GM21737 (cell line): Measurements from ENCODE around the gene GPR141.

Source experiments
- ATAC-seq: cut with Tn5 transposase; IDR thresholded peaks from one replicate; pipeline ENCODE4 v1.9.1; 2021; ENCODE audit warnings: mild to moderate bottlenecking, moderate library complexity; ENCODE audit not compliant: unreplicated experiment

Gene GPR141

DNA sequence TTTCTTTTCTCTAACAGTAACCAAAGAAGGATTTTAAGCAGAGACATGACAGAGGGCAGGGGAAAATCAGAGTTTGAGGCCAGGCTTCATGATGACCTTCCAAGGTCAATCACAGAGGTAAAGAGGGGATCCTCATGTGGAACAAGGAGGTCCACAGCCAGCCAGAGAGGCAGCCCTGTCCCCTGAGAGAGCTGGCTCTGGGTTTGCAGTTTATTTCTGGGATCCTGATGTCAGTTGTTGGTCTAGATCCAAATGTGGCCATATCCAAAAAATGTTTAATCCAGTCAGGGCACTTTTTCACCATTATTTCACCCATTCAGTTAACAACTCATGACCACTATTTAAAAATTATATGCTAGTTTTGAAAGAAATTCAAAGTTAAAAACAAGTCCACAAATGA lies 45.6 kb downstream of the GPR141 start:
- ATAC-seq = no peak

DNA sequence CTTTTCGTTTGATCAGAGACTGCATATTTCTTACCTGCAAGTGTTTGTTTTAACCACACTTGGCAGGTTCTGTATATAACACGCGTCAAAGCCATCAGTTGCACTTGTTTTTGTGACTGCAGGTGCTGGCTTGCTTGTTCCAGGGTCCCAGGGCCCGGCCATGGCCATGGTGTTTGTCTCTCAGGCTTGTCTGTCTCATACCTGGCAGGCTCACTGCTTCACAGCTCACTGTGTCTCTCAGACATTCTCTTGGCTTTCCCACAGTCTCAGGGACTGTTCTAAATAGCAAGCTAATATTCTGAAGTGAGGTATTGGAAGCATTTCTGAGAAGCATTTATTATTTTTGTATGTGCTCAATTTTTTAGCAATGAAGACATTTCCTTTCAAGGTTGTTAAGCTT lies 46.9 kb downstream of the GPR141 start:
- ATAC-seq = no peak

DNA sequence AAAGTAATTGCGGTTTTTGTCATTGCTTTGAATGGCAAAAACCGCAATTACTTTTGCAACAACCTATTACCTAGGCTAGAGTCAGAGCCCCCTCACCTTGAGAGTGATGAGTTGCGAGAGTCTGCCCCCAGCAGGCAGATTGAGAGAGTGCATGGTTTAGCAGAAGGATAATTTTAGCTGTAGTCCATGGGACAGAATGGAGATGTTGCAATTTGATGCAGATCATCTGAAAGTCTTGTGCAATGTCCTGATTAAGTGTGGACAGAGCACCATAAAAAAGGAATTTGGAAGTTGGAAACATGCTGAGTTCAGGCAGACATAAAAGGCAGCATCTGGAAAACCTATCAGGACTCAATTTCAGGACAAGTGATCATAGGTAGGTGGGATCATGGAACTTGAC lies 48.7 kb downstream of the GPR141 start:
- ATAC-seq = no peak

DNA sequence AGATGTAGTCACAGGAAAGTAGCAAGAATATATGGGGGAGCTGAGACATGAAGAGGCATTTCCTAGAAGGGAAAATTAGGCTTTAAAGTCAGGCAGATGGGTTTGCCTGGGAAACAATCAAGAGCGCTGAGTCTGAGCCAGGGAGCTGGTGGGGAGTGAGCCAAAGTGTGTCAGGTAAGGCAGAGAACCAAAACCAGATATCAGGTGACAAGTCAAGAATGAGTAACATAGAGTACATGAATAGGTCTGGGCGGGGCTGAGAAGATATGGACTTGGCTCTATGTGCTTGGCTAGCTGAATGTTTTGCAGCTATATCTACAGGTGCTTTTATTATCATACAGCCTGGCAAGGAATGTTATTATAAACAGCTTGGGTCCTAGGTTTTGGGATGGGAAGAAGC lies 49.3 kb downstream of the GPR141 start:
- no peak for ATAC-seq

DNA sequence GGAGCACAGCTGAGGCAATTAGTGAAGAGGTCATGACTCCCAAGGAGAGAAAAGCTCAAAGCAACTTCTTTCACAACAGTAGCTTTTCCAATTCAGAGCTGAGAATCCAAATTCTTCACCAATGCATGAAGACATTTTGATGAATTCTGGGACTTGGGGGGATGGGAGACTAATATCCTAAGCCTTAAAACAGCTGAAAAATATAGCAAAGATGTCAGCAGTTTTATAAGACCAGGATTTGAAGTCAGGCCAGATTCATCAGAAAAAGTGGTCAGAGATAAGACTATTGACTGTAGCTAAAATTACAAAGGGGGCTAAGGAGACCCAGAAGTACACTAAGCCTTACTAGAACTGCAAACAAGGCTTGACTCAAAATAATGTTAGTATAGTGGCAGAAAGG lies 51.6 kb downstream of the GPR141 start:
- ATAC-seq = no peak

DNA sequence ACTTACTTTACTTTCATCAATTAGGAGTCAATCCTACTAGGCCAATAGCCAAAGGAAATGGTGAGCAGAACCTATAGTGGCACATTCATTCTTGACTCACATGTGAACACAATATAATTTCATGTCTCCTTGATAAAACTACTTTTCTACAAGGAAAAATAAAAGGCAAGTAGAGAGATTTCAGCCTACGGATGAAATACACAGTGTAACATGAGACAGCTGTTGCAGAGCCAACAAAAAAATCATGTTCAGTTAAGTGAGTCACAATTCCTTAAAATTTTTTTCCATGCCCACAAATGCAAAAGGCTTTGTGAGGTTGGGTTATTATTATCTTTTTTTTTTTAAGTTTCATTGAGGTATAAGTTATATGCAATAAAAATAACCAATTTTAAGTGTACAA lies 54.8 kb downstream of the GPR141 start:
- no peak for ATAC-seq

DNA sequence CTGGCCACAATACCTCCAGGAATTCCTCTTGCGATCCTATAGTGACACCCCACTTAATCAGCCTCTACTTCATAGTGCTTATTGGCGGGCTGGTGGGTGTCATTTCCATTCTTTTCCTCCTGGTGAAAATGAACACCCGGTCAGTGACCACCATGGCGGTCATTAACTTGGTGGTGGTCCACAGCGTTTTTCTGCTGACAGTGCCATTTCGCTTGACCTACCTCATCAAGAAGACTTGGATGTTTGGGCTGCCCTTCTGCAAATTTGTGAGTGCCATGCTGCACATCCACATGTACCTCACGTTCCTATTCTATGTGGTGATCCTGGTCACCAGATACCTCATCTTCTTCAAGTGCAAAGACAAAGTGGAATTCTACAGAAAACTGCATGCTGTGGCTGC lies 56.8 kb downstream of the GPR141 start:
- no peak for ATAC-seq

DNA sequence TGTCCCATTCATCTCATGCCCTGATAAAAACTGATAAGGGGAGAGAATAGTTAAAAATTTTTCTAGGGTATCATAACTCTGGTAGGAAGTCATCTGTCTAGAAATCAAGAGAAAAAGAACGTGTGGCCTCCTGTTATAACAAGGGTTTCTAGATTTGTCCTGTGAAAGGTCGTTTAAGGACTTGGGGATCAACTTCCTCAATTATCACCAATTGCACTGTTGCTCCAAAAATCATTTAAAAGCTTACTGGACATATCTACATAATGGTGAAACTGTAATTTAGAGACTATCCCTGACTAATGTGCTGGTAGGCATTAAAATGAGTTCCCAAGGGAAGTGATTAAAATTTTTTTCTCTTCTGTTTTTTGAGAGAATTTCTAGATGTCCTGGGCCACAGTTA lies 58.2 kb downstream of the GPR141 start:
- no peak for ATAC-seq

DNA sequence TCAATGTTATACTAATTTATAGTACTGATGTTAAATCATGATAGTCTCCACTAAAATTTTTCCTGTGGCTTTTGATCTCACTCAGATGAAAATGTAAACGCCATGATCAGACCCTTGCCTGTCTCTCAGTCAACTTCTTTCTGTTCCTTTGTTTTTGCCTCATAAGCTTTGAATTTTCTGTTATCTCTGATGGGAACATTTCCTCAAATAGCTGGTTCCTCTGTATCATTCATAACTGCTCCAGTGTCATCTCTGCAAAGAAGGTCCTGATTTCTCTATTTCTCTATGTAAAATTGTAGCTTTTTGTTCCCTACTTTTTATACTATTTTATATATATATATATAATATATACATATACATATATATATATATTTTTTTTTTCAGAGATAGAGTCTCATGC lies 67.5 kb downstream of the GPR141 start:
- ATAC-seq = no peak

DNA sequence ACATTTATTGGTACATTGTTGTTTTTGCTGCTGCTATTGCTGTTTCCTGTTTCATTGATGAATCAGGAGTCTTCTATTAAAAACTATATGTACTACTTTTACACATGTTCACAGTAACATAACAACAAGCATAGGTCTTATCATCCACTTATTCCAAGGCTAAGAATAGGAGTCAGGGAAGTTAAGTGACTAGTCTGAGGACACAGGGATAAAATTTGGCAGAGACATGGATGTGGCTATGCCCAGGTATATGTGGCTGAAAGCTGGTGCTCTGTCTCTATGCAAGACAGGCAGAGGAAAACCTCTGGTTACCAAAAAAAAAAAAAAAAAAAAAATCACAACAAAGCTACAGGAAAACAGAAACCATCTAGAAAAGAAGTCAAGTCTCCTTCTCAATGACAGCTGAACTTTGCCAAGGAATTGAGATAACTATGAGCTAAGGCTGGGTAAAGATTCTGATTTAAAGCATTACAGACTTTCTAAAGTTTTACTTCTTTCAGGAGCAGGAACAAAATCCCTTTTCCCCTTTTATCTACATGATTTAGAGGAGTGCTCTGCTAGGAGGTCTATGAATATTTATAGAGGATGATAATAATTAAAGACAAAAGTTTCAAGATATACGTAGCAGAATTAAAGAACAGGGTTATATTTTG lies 70.0 kb downstream of the GPR141 start:
- ATAC-seq = no peak

DNA sequence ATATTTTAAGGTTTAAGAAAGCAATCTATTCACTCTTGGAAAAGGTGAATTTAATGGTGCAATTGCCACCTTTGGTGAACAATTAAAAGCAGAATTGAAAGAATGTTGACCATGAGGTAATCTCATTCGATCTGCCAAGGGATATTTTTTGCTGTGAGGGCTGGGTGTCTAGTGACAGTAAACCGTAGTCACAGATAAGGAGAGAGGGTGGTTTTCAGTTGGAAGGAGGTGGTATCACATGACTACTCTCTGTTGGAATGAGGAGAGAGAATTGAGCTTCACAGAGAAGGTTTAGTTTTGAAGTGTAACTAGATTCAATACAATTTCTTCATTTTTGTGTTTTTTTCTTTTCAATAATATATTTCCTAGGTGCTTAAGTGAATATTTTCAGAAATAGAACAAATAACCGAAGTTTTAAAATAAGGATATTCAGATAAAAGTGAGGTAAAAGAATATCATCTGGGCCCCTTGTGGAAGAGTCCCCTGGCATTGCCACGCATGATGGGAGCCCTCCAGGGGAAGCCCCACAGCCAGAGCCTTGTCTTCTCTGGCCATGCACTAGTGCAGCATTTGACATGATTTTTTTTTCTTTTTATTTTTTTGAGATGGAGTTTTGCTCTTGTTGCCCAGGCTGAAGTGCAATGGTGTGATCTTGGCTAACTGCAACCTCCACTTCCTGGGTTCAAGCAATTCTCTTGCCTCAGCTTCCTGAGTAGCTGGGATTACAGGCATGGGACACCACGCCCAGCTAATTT lies 73.4 kb downstream of the GPR141 start:
- no peak for ATAC-seq

DNA sequence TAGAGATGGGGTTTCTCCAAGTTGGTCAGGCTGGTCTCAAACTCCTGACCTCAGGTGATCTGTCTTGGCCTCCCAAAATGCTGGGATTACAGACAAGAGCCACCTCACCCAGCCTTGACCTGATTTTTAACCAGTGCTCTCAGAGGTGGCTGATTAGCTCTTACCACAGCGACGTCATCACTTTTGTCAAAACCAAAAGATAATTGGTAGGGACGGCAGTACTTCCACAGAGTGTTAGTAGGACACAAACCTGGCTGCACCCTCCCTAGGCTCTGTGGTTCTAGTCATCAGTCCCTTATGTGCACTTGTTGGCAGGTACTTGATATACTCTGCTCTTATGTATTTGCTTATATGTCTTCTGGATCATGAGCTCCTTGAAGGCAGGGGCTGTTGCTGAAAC lies 74.0 kb downstream of the GPR141 start:
- ATAC-seq = no peak

DNA sequence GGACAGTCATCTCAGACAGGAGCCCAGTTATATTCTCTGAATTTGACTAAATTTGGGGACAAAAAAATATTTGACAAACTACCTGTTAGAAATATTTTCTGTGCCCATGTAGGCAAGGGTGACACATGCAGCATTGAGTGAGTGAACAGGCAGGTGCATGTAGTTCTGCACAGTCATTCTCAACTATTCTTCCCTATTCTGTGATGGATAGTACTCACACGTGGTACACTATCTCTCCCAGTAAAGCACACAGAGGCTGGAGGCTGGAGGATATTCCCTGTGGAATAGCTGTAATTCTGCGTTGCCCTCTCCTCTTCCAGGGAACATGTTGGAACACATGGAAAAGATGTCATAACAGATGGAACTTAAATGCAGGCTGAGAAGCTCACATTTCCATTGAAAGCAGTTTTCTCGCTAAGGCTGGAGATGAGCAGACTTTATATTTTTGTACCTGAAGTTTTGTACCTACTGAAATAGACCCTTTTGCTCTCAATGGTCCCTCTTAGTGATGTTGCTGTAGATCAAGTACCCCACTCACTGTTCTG lies 75.0 kb downstream of the GPR141 start:
- no peak for ATAC-seq

DNA sequence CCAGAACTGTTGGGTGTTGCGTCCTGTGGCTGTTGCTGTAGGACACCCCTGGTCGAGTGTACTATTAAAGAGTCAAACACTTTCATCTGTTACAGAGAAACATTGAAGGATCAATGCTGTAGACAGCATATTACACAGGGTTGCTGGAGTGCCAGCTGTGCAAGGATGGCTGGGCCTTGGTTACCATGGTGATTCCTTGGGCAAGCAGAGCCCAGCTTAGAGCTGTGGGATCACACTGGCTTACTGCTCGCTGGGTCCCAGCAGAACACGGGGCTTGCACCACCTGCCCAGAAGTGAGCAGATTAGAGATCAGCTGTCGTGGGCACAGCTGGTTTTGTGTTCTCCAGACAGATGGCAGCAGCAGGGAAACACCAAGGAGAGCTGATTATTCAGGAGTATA lies 76.0 kb downstream of the GPR141 start:
- no peak for ATAC-seq

DNA sequence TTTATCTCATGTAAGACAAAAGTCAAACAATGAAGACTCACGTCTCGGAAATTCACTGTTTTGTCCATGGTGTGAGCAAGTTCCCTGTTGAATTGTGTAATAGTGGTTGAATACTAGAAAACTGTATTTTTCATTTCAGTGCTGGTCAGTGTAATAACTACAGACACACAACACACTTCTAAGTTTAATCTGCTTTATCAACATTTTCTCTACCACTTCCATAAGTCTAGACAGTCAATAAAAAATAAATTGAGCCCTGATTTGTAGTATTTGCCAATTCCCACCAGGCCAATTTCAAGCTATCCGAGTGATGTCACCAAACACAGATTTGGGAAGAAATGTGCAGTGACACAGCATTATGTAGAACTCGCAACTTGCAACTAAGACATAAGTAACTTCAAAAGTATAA lies 81.9 kb downstream of the GPR141 start:
- ATAC-seq = no peak

DNA sequence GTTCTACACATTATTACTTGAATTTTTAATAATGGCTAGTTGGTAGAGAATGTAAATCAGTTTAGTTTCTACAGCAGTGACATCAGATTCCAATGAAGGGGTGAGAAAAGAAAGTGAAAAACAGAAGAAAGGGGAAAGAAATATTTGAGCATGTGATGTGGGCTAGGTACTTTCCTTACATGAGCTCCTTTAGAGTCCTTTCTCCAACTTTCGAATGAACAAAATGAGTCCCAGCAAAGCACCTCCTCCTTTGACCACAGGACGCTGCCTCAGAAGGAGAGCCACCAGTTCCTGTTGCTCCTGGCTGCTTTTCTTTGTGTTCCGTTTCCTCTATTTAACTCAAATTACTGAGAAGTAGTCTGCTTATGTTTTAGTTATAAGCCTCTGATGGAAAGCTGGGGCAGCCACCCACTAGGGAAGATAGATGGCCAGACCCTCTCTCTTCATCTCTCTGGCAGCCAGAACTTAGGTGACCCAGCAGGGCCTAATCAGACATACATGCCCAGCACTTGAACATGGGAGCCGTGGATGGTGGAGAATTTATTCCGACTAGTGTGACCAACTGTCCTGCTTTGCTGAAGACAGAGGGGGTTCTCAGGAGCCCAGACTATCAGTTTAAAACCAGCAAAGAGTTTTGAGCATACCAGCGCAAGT lies 82.4 kb downstream of the GPR141 start:
- ATAC-seq = peak; percentile 76

DNA sequence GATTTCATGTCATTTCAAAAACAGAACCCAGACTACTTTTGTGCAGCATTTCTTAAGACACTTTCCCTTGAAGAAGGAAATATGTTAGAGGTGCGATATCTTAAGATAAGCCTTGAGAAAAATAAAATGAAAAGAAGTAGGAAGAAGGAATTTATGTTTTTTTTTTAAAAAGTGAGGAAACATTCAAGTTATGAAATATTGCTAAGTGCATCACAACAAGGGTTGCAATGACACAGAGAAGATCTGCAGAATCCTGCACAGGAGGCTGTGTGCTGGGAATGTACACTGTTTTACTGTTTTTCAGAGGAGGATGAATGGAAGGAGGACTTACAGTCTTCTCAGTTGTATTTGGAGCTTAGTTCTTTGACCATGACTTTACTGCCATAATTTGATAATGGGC lies 85.0 kb downstream of the GPR141 start:
- no peak for ATAC-seq

DNA sequence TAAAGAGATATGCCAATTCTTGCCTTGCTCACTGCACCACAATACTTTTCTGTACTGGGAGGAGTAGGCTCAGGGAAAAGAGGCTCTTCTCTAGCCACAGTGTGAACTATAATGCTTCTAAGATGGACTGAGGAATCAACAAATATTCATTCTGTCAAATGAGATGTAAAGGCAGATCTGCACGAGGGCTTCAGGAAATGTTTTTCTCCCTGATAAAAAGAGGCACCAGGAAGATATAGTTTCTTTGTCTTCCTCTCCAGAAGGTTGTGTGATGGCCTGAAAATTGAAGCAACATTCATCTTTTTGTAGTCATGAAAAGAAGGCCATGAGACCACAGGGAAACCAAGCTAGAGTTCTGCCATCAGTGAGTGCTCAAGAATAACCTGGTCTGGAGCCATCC lies 85.7 kb downstream of the GPR141 start:
- ATAC-seq = no peak

DNA sequence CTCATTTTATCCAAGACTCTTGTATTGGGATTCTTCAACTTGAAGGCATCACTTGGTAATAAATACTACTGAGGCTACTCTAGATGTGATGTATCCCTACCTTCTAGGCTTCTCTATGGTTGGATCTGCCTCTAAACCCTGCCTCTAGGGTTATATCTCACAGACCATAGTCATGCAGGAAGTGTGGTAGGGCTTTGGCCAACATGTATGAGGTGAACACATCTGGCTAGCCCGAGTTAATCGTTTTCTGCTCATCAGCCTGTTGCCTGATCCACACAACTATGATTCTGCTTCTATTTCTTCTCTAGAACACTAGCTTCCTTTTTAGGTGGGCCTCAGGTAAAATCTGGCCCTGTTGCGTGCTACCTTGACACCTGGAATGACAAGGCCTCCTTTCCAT lies 86.2 kb downstream of the GPR141 start:
- ATAC-seq = no peak

DNA sequence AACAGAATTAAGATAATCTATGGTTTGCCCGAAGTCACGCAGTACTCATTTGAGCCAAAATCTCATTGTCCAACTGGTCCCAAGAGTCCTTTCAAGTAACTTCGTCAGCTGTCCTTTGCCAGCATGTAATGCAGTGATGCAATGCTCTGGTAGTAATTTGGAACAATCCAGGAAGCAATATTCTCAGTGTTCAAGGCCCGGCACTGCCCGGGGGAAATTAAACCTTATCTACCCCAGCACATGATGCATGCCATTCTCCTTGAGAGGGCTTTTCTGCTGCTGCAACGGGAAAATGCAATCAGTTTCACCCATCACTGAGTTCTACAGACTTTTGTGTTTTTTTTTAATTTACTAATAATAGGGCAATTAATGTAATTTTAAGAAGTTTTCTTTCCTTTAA lies 87.3 kb downstream of the GPR141 start:
- ATAC-seq = no peak

DNA sequence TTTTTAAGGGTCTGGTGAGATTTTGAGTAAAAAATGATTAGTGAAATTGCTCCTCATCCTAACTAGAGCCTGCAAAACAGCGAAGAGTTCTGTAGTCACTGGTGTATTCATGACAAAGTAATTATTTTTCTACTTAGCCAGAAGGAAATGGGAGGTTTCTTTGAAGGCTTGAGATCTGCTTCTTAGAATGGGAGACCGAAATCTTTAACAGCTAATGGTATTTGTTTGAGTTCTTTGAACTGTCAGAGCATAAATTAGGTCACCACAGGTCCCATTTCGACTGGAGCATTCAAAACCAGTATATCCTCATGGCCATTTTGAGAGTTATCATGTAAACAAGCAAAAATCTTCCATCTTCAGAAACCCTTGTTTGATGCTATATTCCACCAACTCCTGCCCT lies 87.8 kb downstream of the GPR141 start:
- no peak for ATAC-seq

DNA sequence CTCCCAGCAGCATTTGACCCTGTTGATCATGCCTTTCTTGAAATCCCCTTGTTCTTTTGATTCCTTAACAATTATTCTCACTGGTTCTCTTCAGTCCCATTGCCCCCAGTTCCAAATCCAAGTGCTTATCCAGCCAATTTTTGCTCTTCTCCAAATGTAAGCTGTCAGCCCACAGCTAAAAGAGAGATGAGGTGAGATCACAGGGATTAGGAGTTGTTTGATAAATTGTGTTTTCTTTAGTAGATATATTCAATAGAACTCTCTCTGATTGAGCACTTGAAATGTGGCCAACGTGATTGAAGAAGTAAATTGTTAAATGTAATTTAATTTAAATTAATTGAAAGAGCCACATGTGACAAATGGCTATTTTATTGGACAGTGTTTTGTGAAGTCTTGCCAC lies 88.2 kb downstream of the GPR141 start:
- ATAC-seq = no peak
